ENCODE results near the gene ERBB4.

The ERBB4 gene

DNA sequence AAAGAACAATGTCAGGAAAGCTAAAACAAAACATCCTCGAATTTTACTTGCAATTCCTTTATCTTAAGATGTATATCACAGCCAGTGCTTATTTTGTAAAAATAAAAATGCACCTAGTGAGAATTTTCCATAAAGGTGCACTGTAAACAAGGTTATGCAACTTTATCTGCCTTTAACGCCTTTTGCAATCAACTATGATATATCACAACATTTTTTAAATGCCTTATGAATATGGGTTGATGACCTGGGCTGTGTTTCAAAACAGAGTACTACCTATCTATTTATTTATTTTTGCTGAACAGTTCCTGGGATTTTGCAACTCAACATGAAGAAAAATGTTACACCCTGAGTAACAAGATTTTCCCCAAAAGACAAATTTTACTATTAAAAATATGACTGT lies 1112.4 kb downstream of the ERBB4 start:
- Histone ChIP-seq H3K79me2 (ENCODE audit: insufficient read depth, low read length) (no peaks in the 10 kb centered on the region), H3K9me2 (replicated peaks; ENCODE audit: low read depth, low read length) (no peaks in the 10 kb centered on the region), H3K4me1 (ENCODE audit: insufficient read depth, low read length, poor library complexity, severe bottlenecking) (peaks cover 4% of the 10 kb centered on the region), H3K27me3 (ENCODE audit: insufficient read depth, low read length, poor library complexity, severe bottlenecking) (no peaks in the 10 kb centered on the region), H3K4me3 (ENCODE audit: low read length, poor library complexity, severe bottlenecking) (no peak overlapping the region), H4K20me1 (ENCODE audit: insufficient read depth, low read length, poor library complexity, severe bottlenecking) (no peaks in the 10 kb centered on the region), H3F3A (ENCODE audit: low read depth) (no peaks in the 10 kb centered on the region), H2AFZ (ENCODE audit: low read length) (peak overlapping the region; percentile 68; the same call in 1 of the 2 replicates), H3K9me3 (ENCODE audit: insufficient read depth, low read depth, low read length) (no peaks in the 10 kb centered on the region), H3K9ac (ENCODE audit: low read depth, low read length, poor library complexity, severe bottlenecking) (no peak overlapping the region), H3K4me2 (ENCODE audit: low read depth, low read length, poor library complexity, severe bottlenecking) (no peak overlapping the region), H3K36me3 (ENCODE audit: insufficient read depth, low read length) (no peaks in the 10 kb centered on the region)
- no peak for TF ChIP-seq EZH2phosphoT487 (IDR thresholded peaks at IDR 0.05; ENCODE audit: borderline replicate concordance)
- TF ChIP-seq, protein P1, sequence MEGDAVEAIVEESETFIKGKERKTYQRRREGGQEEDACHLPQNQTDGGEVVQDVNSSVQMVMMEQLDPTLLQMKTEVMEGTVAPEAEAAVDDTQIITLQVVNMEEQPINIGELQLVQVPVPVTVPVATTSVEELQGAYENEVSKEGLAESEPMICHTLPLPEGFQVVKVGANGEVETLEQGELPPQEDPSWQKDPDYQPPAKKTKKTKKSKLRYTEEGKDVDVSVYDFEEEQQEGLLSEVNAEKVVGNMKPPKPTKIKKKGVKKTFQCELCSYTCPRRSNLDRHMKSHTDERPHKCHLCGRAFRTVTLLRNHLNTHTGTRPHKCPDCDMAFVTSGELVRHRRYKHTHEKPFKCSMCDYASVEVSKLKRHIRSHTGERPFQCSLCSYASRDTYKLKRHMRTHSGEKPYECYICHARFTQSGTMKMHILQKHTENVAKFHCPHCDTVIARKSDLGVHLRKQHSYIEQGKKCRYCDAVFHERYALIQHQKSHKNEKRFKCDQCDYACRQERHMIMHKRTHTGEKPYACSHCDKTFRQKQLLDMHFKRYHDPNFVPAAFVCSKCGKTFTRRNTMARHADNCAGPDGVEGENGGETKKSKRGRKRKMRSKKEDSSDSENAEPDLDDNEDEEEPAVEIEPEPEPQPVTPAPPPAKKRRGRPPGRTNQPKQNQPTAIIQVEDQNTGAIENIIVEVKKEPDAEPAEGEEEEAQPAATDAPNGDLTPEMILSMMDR (conservative IDR thresholded peaks at IDR 0.05; ENCODE audit: low read length), result no peak

DNA sequence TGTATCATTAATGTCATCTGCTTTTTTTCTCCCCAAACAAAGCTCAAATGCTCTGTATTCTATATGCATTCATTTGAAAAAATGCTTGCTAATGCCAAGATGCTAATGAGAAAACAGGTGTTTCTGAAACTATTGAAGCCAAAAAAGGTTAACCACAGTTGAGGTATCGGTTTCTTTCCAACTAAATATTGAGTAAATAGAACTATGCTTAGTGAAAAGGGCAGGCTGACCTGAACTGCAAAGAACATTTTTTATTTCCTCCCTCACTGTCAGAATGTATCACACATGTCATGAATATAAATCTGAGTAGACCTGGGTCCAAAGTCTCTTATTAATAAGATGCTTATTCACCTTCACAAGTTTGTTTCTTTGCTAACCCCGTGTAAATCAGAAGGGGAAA lies 1115.6 kb downstream of the ERBB4 start:
- H3K4me1 ChIP-seq (ENCODE audit: insufficient read depth, low read length, poor library complexity, severe bottlenecking), result peaks cover 4% of the 10 kb centered on the region
- no peaks in the 10 kb centered on the region for H3K9me3 ChIP-seq (ENCODE audit: insufficient read depth, low read depth, low read length)
- no peaks in the 10 kb centered on the region for H3K9me2 ChIP-seq (replicated peaks; ENCODE audit: low read depth, low read length)
- H2AFZ ChIP-seq (ENCODE audit: low read length), result no peak overlapping the region
- TF ChIP-seq, protein P1 (conservative IDR thresholded peaks at IDR 0.05; ENCODE audit: low read length), result no peak
- TF ChIP-seq EZH2phosphoT487 (IDR thresholded peaks at IDR 0.05; ENCODE audit: borderline replicate concordance), result no peak
- no peaks in the 10 kb centered on the region for H3F3A ChIP-seq (ENCODE audit: low read depth)
- H4K20me1 ChIP-seq (ENCODE audit: insufficient read depth, low read length, poor library complexity, severe bottlenecking), result no peaks in the 10 kb centered on the region
- no peaks in the 10 kb centered on the region for H3K79me2 ChIP-seq (ENCODE audit: insufficient read depth, low read length)
- H3K4me3 ChIP-seq (ENCODE audit: low read length, poor library complexity, severe bottlenecking), result no peak overlapping the region
- no peaks in the 10 kb centered on the region for H3K27me3 ChIP-seq (ENCODE audit: insufficient read depth, low read length, poor library complexity, severe bottlenecking)
- no peak overlapping the region for H3K4me2 ChIP-seq (ENCODE audit: low read depth, low read length, poor library complexity, severe bottlenecking)
- H3K9ac ChIP-seq (ENCODE audit: low read depth, low read length, poor library complexity, severe bottlenecking), result no peak overlapping the region
- no peaks in the 10 kb centered on the region for H3K36me3 ChIP-seq (ENCODE audit: insufficient read depth, low read length)

DNA sequence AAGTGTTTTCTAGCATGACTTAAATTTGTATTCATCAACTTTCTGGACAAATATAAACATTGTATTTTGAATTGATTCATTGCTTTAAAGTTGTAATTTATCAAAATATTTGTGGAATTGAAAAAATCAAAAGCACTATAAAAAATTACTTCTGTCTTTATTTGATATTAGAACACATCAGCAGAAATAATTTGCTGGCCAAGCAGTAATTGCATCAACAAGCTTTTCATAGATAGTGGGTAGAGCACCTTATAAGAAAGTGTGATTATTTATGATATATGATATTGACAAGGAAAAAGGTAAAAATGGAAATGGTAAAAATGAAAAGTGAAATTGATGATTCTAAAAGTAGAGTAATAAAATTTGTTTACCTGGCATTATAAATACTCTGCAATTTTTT lies 1121.1 kb downstream of the ERBB4 start:
- H2AFZ ChIP-seq (ENCODE audit: low read length), result no peak overlapping the region
- no peak for TF ChIP-seq EZH2phosphoT487 (IDR thresholded peaks at IDR 0.05; ENCODE audit: borderline replicate concordance)
- TF ChIP-seq, protein P1 (conservative IDR thresholded peaks at IDR 0.05; ENCODE audit: low read length), result no peak

More for the DNA sequence above, 1121.1 kb downstream of the ERBB4 start:
- H3K4me2 ChIP-seq (ENCODE audit: low read depth, low read length, poor library complexity, severe bottlenecking), result no peak overlapping the region
- H3K9me3 ChIP-seq (ENCODE audit: insufficient read depth, low read depth, low read length), result peaks cover 3% of the 10 kb centered on the region; the same call in 1 of the 2 replicates
- H3K27me3 ChIP-seq (ENCODE audit: insufficient read depth, low read length, poor library complexity, severe bottlenecking), result no peaks in the 10 kb centered on the region
- H3K79me2 ChIP-seq (ENCODE audit: insufficient read depth, low read length), result no peaks in the 10 kb centered on the region
- no peaks in the 10 kb centered on the region for H3K4me1 ChIP-seq (ENCODE audit: insufficient read depth, low read length, poor library complexity, severe bottlenecking)
- H4K20me1 ChIP-seq (ENCODE audit: insufficient read depth, low read length, poor library complexity, severe bottlenecking), result no peaks in the 10 kb centered on the region
- H3F3A ChIP-seq (ENCODE audit: low read depth), result no peaks in the 10 kb centered on the region
- no peak overlapping the region for H3K4me3 ChIP-seq (ENCODE audit: low read length, poor library complexity, severe bottlenecking)
- no peaks in the 10 kb centered on the region for H3K36me3 ChIP-seq (ENCODE audit: insufficient read depth, low read length)
- H3K9me2 ChIP-seq (replicated peaks; ENCODE audit: low read depth, low read length), result no peaks in the 10 kb centered on the region
- H3K9ac ChIP-seq (ENCODE audit: low read depth, low read length, poor library complexity, severe bottlenecking), result no peak overlapping the region
